ENCODE data around the gene VPS13D. TPM values are rescaled to one million over a fixed set of nuclear protein-coding genes. Genes with fewer than 3 reads are reported as not detected.

The VPS13D gene
- total and polyA plus RNA-seq, 2 donors (not counting 3 experiments of a cell fraction or from before 2014, with no cell fraction given), result 13.6 to 48.5 TPM

DNA sequence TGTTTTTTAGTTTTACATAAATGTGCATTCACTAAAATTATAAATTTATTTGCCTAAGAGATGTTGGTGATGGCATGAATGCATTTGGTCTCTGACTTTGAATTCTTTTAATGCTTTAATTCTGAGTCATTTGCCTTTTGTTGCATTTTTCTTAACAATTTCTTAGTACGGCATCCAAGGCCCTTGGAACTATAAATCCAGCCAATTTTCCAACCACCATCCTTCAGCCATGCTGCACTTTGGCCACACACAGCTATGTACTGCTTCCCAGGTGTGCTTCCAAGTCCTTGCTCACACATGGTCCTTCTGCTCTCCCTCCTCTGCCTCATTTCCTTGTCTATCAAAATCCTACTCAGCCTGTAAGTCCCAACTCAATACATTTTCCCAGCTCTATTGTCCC lies 227.1 kb downstream of the VPS13D start:
- Histone ChIP-seq H3K9ac (replicated peaks; ENCODE audit: extremely low read depth, insufficient read depth, low read length) (peak overlapping the region; percentile 44), H4K20me1 (replicated peaks; ENCODE audit: control insufficient read depth, extremely low read depth, insufficient read depth, low read length) (no peaks in the 10 kb centered on the region), H2AFZ (ENCODE audit: low read depth, low read length) (peak overlapping the region; percentile 60), H3K4me2 (ENCODE audit: insufficient read depth, low read length) (peak overlapping the region; percentile 79), H3K27me3 (ENCODE audit: control insufficient read depth in 2 of 2, insufficient read depth in 2 of 2, low read length in 2 of 2) (no peaks in the 10 kb centered on the region), H3K9me3 (replicated peaks; ENCODE audit: control insufficient read depth, insufficient read depth, low read length) (no peaks in the 10 kb centered on the region), H3K9me1 (replicated peaks; ENCODE audit: control insufficient read depth, extremely low read depth, insufficient read depth, low read length) (no peaks in the 10 kb centered on the region), H3K27ac (ENCODE audit: insufficient read depth, low read depth, low read length) (peak overlapping the region; percentile 88), H3K4me3 (replicated peaks in 1 of 3; ENCODE audit: insufficient read depth in 1 of 3, low read depth in 1 of 3, low read length in 3 of 3) (no peak overlapping the region), H3K79me2 (ENCODE audit: control insufficient read depth, insufficient read depth, low read length) (no peaks in the 10 kb centered on the region), H3K36me3 (ENCODE audit: control insufficient read depth in 2 of 2, extremely low read depth in 1 of 2, insufficient read depth in 2 of 2, low read length in 2 of 2) (no peaks in the 10 kb centered on the region), H3K4me1 (ENCODE audit: control insufficient read depth, extremely low read depth, insufficient read depth, low read length) (peaks cover 65% of the 10 kb centered on the region)
- BruUV-seq (replicated peaks), result no TSS peak
- ChIA-PET CTCF (interaction anchor here (0.9 to 2.5 kb wide), 9 partner anchors 10 to 202 kb away, joined by 3 to 9 read pairs (median 4); no protein-coding TSS in a partner anchor), POLR2A (interaction anchor here (0.5 kb wide), 1 partner anchor 161 kb away, joined by 3 read pairs; the partner anchor contains the start of gene DHRS3)
- intact Hi-C loops (cut with micrococcal nuclease) (loop anchor here (1.0 kb wide), 1 partner anchor 50 kb away; no protein-coding TSS in a partner anchor), dilution Hi-C loops (cut with MboI; ENCODE audit: extremely low pct_ligation_motif_present, low sequenced_read_pairs) (no loop called here)
- peak; percentile 78 for FAIRE-seq
- TF ChIP-seq FOS (IDR thresholded peaks at IDR 0.05; ENCODE audit: borderline replicate concordance, insufficient read depth, low read length) (peak; percentile 64), POLR2AphosphoS5 (IDR thresholded peaks at IDR 0.05; ENCODE audit: insufficient read depth, low read depth, low read length) (no peak)
- peak; percentile 72 for DNase-seq (ENCODE audit: low read depth, low spot score)

GRCh38 chr1:12457771-12458170 lies 227.9 kb downstream of the VPS13D start:
- Histone ChIP-seq H3K27me3 (ENCODE audit: control insufficient read depth in 2 of 2, insufficient read depth in 2 of 2, low read length in 2 of 2) (no peaks in the 10 kb centered on the region), H3K9me1 (replicated peaks; ENCODE audit: control insufficient read depth, extremely low read depth, insufficient read depth, low read length) (no peaks in the 10 kb centered on the region), H4K20me1 (replicated peaks; ENCODE audit: control insufficient read depth, extremely low read depth, insufficient read depth, low read length) (no peaks in the 10 kb centered on the region), H3K4me2 (ENCODE audit: insufficient read depth, low read length) (no peak overlapping the region), H3K4me3 (replicated peaks in 1 of 3; ENCODE audit: insufficient read depth in 1 of 3, low read depth in 1 of 3, low read length in 3 of 3) (no peak overlapping the region), H3K4me1 (ENCODE audit: control insufficient read depth, extremely low read depth, insufficient read depth, low read length) (peaks cover 68% of the 10 kb centered on the region), H3K79me2 (ENCODE audit: control insufficient read depth, insufficient read depth, low read length) (no peaks in the 10 kb centered on the region), H3K9ac (replicated peaks; ENCODE audit: extremely low read depth, insufficient read depth, low read length) (no peak overlapping the region), H3K27ac (ENCODE audit: insufficient read depth, low read depth, low read length) (peak overlapping the region; percentile 88), H3K36me3 (ENCODE audit: control insufficient read depth in 2 of 2, extremely low read depth in 1 of 2, insufficient read depth in 2 of 2, low read length in 2 of 2) (no peaks in the 10 kb centered on the region), H2AFZ (ENCODE audit: low read depth, low read length) (no peak overlapping the region), H3K9me3 (replicated peaks; ENCODE audit: control insufficient read depth, insufficient read depth, low read length) (no peaks in the 10 kb centered on the region)
- TF ChIP-seq, protein P1, sequence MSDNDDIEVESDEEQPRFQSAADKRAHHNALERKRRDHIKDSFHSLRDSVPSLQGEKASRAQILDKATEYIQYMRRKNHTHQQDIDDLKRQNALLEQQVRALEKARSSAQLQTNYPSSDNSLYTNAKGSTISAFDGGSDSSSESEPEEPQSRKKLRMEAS (IDR thresholded peaks at IDR 0.05; ENCODE audit: insufficient read depth, insufficient read length), result no peak
- TF ChIP-seq JUN (IDR thresholded peaks at IDR 0.05; ENCODE audit: borderline replicate concordance, insufficient read depth, insufficient read length, low read depth) (no peak), GATA2 (IDR thresholded peaks at IDR 0.05; ENCODE audit: insufficient read depth, insufficient read length, low read depth, low read length) (no peak), MYC (IDR thresholded peaks at IDR 0.05; ENCODE audit: low read depth, low read length) (no peak)
- POLR2A ChIA-PET, result interaction anchor here (0.5 kb wide), 1 partner anchor 160 kb away, joined by 3 read pairs; the partner anchor contains the start of gene DHRS3
- intact Hi-C loops (cut with micrococcal nuclease) (loop anchor here (1.0 kb wide), 1 partner anchor 50 kb away; no protein-coding TSS in a partner anchor), dilution Hi-C loops (cut with MboI; ENCODE audit: extremely low pct_ligation_motif_present, low sequenced_read_pairs) (no loop called here)
- BruUV-seq (replicated peaks), result no TSS peak
- DNase-seq (ENCODE audit: low read depth, low spot score) (no peak), FAIRE-seq (no peak)
- CTCF ChIA-PET, result interaction anchor here (0.9 to 2.5 kb wide), 6 partner anchors 10 to 111 kb away, joined by 3 to 9 read pairs (median 3); no protein-coding TSS in a partner anchor

Data from endothelial cell of umbilical vein (primary cell).